HG02763 (cell line): Measurements from ENCODE around the gene AHDC1.
A peak's percentile ranks its signal among the peaks of the same experiment; 100 is the strongest.
"Not testable (repeated sequence)": the region's sequence is repeated elsewhere in the genome, so short reads cannot be mapped to it uniquely, and the experiment has no call there.

Experiments used
- ATAC-seq: cut with Tn5 transposase; IDR thresholded peaks from one replicate; pipeline ENCODE4 v1.9.1; 2021; ENCODE audit warnings: mild to moderate bottlenecking, moderate library complexity; ENCODE audit not compliant: unreplicated experiment

The AHDC1 gene

GRCh38 chr1:27539901-27540861 is 63.8 kb downstream of the AHDC1 start:
- no peak for ATAC-seq

DNA sequence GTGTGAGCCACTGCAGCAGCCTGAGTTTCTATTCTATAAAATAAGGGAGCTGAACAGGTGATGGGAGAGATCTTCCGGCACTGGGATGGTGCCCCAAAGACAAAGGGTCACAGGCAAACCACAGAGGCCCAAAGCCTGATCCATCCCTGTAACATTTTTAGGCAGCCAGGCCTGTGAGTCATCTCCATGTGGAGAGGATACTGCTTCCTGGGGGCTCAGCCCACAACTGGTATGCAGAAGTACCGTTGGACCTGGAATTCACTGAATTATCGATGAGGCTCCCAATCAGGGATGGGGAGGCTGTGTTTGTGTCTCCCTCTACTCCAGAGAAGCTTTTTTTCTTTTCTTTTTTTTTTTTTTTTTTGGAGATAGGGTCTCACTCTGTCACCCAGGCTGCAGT is 65.2 kb downstream of the AHDC1 start:
- ATAC-seq: no peak

- ATAC-seq: not testable (repeated sequence)
Measured at GRCh38 chr1:27538305-27538676, 65.7 kb downstream of the AHDC1 start.

GRCh38 chr1:27536767-27537166 is 67.2 kb downstream of the AHDC1 start:
- ATAC-seq: no peak

- ATAC-seq: no peak
Measured at GRCh38 chr1:27536010-27536757, 67.8 kb downstream of the AHDC1 start.

GRCh38 chr1:27535386-27535785 is 68.6 kb downstream of the AHDC1 start:
- ATAC-seq: no peak

DNA sequence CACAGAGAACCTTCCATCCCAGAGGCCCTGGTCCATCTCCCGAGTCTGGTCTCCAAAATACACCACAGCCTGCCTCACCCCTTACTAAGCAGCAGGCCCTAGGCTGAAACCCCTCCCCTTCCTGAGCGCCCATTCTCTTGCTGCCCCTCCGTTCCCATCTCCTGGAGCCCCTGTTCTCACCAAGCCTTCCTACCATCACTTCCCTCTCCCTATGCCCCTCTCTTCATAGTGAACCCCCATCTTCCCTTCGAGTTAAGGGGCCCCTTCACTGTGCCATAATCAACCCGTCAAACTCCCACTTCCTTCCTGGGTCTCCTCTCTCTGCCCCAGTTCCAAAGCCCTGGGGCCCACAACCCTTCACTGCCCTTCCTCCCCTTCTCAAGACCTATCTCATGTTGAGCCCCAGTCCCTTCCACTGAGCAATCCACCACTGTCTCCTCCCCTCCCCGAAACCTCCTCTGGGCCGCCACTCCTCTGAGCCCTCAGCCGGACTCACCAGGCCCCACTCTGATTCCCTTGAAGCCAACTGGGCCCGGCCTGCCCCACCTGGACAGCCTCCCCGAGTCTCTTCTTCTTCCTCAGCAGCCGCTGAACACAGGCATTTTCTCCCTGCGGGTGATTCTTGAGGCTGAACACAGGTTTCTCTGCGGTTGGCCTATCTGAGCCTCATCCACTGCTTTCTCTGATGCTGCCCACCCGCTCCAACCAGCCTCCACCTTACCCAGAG is 71.8 kb downstream of the AHDC1 start:
- ATAC-seq: no peak

DNA sequence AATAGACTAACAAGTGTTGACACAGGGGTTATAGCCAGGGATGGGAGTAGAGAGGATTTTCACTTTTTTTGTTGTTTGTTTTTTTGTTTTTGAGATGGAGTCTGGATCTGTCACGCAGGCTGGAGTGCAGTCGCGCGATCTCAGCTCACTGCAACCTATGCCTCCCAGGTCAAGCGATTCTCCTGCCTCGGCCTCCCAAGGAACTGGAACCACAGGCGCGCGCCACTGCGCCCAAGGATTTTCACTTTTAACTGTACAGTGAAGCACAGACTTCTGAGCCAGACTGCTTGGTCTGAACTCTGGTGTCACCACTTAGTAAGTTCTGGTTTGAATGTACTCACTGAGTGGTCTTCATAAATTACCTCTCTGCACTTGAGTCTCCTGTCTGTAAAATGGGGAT is 73.8 kb downstream of the AHDC1 start:
- no peak for ATAC-seq

DNA sequence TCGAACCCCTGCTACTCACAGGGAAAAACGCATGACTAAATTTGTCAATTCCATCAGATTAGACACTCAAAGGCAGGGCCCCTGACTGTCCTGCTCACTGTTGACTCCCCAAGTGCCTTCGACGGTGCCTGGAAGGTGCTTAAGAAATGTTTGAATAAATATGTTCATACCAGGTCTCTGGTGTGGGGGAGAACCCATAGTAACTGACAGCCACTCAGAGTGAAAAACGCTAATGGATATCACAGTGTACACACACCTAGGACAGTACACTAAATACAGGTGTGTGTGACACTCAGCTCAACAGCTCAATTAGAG is 74.3 kb downstream of the AHDC1 start:
- ATAC-seq: no peak

- no peak for ATAC-seq
Measured at GRCh38 chr1:27528818-27529703, 74.9 kb downstream of the AHDC1 start.

DNA sequence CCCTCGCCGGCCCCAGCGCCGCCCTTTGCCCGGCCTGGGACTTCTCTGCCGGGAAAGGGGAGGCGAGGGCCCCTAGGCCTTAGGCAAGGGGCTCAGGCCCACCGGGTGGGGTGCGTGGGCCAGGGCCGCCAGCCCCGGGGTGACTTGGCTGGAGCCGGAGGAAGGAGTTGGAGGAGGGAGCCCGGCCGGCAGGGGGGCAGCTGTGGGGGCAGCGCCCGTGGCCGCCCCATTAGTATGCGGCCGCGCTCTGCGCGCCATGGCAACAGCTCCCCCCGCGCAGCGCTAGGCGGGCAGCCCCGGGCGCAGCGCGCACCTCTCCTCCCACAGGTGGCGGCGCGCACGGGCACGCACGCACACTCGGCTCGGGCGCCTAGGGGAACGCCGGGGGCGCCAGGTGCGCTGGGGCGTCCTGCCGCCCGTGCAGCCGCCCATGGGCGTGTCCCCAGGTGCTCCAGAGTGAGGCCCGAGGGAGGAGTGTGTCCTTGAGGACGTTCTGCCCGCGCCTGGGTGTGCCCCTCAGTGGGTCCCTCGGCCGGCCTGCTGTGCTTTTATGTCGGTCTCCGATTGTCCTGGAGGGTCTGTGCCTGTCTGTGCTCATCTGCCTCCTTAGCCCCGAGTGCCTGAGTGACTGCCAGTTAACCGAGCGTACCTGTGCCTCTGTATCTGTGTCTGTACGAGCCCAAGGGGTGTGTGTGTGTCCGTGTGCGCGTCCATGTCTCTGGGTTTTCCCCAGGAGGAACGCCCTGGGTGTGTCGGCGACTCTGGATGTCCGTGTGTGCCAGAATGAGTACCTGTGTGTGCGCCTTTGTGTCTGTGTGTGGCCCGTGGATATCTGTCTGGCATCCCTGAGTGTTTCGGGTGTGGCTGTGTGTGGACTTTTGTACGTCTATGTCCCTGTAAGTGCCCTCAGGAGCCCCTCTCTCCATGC is 75.8 kb downstream of the AHDC1 start:
- peak; percentile 34 for ATAC-seq

- no peak for ATAC-seq
Measured at GRCh38 chr1:27527223-27527889, 76.6 kb downstream of the AHDC1 start.

- ATAC-seq: no peak
Measured at GRCh38 chr1:27526569-27527222, 77.2 kb downstream of the AHDC1 start.

- ATAC-seq: no peak
Measured at GRCh38 chr1:27525296-27526272, 78.4 kb downstream of the AHDC1 start.

DNA sequence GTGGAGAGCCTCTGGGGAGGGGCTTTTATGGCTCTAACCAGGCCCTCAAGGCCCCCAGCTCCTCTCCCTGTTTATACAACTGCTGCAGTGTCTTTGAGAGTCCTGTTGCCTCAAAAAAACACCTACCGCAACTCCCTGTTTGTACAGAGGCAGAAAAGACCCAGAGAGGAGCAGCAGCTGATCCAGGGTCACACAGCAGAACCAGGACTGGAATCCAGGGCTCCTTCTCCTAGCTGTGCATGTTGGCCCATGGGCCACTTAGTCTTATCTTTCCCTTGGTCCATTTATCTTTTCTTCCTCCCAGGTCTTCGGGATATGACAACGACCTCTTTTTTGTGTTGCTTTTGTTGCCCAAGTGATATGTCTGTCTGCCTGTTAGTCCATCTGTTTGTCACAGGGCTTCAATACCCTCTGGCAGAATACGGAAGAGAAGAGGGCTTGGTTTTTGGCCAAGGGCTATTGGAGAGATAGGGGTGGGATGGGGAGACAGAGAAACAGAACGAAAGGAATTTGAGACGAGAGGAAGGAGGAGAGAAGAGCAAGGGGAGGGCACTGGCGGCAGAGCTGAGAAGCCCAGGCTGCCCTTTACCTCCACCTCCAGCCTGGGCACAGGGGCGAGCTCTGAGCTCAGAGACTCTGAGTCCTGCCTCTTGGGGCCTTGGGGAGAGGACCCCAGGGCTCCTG is 80.5 kb downstream of the AHDC1 start:
- no peak for ATAC-seq

DNA sequence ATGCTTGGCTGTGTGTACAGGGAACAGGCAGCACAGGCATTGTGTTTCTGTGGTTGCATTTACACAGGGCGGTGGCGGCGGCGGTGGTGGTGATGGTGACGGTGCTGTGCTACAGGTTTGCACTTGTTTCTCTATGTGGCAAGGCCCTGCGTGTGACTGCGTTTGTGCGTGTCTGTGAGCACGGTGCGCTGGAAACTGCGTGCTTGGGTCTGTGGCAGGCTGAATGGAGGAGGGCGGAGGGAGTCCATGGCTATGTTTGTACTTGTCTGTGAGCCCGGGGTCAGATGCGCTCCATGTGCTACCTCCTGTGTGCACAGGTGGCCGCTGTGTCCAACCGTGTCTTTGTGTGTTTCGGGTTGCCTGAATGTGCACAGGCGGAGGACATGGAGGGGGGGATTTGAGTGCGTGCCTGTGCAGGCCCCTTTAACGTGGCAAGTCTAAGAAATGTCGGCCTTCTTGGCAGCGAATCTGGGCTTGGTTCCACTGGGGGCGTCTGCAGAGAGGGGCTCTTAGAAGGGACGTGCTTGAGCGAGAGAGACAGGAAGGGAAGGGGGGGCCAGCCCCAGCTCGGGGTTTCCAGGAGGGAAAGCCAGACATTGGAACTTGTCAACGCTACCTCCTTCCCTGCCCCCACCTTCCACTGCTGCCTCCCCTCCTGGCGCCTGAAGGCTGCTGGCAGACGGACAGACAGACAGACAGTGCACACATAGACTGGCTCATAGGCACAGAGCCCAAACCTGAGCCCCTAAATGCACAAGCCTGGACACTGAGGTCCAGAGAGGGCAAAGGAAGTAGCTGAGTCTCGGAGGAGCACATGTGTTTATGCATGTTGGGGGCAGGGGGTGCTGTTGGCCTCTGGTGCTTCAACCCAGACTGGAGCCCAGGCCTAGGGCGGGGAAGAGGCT is 81.3 kb downstream of the AHDC1 start:
- no peak for ATAC-seq
